GM15510 (cell line): ENCODE measurements around the gene LARP1B.

Experiments used
- POLR2A ChIP-seq: IDR thresholded peaks from 3 replicates; pipeline ENCODE4 v1.6.1; 2011; ENCODE audit warnings: borderline replicate concordance; ENCODE audit not compliant: insufficient read length; ENCODE audit errors: extremely low read depth

The LARP1B gene

DNA sequence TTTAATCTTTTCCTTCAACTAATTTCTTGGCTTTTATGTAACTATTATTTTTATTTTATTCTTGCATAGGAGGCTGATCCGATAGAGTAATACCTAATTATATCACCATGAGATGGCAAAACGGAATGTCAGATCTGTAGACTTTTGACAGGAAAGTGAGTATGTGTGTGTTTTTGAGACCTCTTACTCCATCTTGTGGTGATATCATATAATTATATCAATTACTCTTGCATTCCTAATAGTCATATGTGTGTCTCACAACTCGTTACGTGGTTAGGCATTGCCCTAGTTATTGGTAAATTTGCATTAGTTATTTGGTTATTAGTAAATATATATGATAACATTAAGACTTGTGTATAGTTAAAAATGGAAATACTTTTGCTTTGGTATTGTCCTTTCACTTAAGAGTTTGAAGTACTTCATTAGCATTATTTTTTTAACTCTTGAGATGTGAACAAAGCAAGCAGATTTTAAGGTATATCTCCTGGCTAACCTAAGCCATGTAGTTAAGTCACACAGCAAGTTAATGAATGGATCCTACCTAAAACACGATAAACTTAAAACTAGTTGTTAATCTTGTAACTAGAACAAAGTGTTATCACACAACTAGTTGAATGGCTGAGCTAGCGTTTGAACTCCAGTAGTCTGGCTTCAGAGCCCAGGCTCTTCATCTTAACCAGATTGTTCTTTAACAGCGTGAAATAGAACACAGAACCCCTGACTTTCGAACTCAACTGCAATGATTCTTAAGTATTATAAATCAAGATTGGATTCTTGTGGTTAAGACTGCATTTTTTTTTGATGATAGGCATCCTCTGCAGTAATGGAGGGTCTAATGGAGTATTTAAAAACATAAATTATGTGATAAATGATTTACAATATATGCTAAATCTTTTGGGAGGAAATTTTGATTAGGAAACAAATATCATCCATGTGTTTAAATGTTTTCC lies 159.4 kb downstream of the LARP1B start:
- TF ChIP-seq POLR2A: no peak

DNA sequence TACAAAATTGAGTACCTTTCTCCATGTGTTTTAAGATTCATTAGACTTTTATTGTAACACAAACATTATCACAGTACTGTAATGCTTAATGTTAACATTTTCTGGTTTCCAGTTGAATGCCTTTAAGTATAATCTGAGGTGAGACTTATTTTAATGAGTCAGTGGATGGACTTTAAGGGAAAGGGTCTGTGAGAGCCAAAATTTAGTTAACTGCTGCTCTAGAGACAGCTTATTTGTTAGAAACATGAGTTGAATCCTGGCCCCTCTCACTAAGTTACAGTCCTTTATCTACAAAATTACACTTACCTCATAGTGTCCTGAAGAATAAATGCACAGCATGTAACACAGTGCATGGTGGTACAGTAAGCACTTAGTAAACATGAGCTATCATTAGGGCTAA lies 160.5 kb downstream of the LARP1B start:
- no peak for TF ChIP-seq POLR2A

DNA sequence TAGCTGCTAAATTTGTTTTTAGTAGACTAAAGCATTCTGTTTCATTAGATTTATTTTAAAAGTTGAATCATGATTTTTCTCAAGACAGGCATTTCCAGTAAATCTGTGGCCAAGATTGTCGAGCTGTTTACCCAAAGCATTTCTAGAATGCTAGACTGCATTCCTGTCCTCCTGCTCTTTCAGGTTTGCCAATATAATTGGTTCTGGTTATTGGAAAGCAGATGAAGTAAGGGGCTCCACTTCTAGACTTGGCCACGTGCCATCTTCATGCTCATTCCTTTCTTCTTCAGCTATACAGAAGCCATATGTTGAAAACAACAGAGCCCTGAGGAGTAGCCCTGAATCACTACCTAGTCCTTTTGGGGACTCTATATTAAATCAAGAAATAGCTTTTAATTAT lies 164.0 kb downstream of the LARP1B start:
- no peak for TF ChIP-seq POLR2A

DNA sequence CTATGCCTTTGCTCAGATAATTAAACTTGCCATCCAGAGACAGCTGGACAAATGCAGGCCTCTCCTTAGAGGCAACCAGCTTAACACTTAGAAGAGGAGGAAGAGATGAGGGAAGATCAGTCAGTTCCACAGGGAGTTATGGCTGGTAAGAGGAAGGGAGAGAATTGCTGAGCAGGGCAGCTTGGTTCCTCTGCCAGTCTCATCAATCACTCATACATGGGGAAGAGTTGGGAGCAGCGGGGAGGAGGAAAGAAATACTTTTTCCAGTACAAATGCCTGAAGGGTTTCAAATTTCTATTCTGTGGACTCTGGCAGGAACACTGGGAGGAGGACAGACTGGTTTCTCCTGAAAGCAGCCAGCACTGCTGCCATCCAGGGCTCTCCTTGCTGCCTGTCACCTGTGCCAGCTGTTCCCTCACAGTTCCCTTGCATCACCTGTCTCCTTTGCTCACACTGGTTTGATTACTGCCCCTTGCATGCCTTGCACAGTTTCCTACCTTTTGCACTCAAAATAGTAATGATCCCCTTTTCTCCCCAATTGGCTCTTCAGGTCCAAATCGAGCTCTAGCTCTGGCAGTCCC lies 167.0 kb downstream of the LARP1B start:
- TF ChIP-seq POLR2A: no peak

DNA sequence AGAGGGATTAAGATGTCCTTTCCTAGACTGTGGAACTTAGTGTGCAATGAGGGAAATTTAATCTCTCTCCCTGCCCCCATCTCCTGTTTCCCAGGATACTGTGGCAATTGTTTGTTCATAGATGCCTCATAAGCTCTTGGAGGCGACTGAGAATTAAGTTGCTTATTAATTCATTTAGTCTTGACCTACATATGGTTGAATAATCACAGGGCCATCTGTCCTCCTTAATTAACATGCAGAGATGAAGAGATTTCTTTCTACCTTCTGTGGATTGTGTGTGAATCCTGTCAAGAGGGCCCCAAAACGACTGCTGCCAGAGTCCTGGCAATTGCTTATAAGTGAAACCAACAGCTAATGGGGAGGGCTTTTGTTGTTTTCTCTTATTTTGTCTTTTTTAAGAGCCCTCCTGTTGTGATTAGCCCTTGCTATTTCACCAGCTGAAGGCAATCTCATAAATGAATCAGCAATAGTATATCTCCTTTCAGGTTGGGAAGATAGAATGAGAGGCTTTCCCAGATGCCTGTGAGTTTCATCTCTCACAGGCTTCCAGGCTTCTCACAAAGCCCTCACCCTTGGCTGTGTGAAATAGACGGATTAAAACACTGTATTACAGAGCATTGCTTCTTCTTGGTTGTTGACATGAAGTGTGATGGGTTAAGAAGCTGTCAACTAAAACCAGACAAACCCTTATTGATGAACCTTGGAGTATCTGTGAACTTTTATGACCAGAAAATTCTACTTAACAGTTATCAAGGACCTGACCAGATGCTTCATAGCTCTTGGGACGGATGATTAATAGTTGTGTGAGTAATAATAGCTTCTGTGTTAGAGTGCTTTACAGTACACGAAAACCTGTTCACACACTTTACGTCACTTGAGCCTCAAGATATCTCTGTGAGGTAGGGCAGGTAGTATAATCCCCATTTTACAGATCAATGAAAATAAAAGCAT lies 168.0 kb downstream of the LARP1B start:
- TF ChIP-seq POLR2A: no peak

DNA sequence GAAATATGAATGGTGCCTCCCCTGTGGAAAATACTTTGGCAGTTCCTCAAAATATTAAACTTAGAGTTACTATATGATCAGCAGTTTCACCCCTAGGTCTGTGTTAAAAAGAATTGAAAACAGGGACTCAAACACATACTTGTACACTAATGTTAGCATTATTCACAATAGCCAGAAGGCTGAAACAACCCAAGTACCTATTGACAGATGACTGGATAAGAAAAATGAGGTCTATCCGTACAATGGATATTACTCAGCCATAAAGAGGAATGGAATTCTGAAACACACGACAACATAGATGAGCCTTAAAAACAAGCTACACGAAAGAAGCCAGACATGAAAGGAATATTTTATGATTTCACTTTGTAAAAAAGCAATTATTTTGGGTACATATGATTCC lies 171.6 kb downstream of the LARP1B start:
- no peak for TF ChIP-seq POLR2A

DNA sequence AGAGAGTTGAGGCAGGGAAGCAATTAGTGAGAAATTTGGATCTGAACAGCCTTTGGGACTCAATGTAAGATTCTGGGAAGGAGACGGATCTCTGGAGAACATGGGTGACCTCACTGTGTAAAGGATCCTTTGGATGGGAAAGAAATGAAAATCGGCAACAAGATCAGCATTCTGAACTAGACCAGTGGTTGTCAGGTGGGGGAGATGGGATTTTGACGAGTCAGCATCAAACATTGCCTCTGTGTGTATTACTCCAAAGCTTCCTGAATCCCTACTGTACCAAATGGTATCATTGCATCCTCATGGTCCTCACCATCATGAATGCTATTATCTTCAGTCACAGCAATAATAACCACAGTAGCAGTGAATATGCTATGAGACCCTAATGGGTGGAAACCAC lies 173.7 kb downstream of the LARP1B start:
- TF ChIP-seq POLR2A: no peak

DNA sequence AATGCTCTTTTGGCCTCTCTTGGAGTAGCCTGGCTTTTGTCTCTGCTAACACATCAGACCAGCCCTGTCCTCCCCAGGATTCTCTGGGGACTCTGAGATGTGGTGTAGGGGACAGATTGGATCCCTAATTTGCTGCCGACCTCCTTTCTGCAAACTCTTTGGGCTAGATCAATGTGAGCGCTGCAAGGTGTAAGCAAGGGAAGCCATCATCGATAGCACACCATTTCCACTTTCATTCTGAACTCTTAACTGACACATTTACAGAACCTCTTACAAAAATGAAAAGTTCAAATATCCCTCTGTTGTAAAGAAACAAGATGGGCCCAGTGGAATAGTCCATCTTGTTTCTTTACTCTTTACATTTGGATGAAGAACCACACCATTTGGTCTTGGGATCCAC lies 179.9 kb downstream of the LARP1B start:
- no peak for TF ChIP-seq POLR2A

DNA sequence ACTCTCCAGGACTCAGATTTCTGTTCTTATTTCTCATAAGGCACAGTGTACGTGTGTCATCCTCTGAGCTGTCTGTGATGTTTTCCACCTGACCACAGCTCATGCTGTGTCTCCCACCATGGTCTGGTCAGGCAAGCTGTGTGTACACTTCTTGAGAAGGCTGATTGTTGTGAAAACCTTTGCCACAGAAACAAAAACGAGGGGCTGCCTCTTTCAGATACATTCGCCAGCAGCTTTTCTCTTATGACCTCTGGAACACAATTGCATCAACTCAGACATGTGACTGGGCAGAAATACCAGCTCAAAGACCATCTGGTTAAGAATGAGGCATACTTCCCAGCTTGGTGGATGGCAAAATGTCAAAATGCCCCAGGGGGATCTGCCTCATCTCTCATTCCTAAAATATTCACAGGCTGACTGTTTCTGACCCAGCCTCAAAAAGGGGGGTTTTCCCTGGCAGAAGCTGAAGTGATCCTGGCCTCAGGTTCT lies 180.4 kb downstream of the LARP1B start:
- no peak for TF ChIP-seq POLR2A

DNA sequence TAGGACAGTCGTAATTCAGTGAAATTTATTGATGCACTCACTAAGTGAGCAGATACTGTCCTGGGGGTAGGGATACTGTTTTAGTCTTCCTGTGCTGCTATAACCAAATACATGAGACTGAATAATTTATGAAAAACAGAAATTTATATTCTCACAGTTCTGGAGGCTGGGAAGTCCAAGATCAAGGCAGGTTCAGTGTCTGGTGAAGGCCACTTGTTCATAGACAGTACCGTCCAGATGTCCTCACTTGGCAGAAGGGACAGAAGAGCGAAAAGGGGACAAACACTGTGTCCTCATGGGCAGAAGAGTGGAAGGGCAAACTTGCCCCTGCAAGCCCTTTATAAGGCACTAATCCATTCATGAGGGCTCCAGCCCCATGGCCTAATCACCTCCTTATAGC lies 180.9 kb downstream of the LARP1B start:
- TF ChIP-seq POLR2A: no peak

DNA sequence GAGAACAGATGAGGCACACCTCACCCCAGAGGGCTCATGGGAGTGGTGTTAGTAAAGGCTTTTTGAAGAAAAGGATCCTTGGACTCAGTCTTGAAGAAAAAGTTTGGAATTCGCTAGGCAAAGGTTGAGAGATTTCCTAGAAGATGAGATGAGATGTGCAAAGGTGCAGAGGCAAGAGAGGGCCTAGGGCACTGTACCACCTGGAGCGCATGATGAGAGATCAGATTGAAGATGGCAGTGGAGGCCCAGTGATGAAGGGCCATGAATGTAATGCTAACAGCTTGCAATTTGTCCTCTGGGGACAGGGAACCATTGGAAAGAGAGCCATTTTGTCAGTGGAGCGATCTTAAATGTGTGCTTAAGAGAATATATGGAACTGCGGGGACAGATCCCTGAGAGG lies 181.5 kb downstream of the LARP1B start:
- TF ChIP-seq POLR2A: no peak

DNA sequence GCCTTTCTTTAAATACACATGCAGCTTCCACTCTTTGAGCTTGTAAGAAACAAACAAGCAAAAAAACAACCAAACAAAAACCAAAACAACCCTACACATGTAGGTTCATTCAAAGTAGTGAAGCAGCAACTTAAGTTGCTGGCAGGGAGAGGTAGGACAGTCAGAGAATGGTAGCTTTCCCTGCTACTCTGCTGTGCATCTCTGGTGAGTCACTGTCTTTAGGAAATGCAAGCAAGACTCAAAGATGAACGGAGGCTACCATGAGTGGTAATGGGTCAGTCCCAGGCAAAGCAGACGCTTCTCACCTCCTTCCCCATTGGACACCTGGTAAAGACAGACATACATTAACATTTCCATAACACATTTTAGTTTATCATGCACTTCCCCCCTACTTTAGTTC lies 183.3 kb downstream of the LARP1B start:
- TF ChIP-seq POLR2A: no peak

DNA sequence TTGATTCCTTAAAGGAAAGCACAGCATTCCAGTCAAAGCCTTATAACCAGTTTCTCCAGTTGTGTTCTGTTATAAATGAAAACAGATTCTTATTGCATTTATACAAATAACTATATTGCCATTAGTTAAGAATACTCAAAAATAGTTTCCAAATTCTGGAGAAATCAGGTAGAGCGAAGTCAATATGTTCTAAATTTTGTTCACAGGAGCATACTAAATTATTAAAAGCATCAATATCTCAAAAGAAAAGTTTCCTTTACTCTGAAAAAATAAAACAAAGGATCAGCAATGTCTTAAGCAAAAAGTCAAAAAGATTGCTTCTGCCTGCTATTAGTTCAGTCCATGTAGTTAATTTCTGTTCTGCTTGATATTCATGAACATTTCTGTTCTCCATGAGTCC lies 186.8 kb downstream of the LARP1B start:
- TF ChIP-seq POLR2A: no peak

DNA sequence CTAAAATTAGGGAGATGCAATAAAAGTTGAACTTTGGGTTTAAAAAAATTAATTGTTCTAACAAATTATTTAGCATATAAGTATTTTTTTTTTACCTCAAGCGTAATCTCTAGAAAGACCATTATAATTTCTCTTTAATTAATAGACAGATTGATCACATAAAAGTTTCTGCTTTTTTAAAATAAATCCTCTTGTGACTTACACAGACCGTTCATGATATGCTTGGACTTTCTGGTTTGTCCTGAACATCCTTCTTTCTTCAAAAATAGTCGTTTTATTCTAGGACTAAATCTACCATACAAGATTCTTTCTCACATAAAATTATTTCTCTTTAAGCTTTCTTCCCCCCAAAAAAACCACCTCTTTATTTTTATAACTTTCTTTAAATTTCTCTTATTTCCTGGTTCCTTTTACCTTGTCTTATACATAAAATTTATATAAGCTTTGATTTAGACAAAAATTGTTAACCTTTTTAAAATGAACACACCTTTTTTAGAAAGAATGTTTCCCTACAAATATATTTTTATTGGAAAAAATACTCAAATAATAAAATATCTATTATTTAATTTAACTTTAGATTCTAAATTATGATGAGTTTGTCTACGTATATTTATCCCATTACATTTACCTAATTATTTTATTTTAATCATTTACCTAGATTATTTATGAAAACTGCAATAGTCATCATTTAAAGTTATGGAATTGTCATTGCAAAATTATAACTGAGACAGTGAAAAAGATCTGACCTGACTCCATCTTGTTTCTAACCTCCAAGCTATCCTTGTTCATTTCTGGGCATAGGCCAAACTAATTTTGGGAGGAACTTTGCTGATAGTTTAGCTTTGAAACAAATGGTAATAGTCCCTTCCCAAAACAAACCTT lies 188.9 kb downstream of the LARP1B start:
- no peak for TF ChIP-seq POLR2A
